Mucosa of gallbladder (tissue), 1 donor: ENCODE data around the gene GPR37L1. TPM values are rescaled to one million over a fixed set of nuclear protein-coding genes. Genes with fewer than 3 reads are reported as not detected.
"Not testable (repeated sequence)": the region's sequence is repeated elsewhere in the genome, so short reads cannot be mapped to it uniquely, and the experiment has no call there.

ENCODE experiments used
- DNase-seq: peaks from one replicate; pipeline ENCODE4 v3.0.0-alpha.2; 2020; ENCODE audit warnings: low spot score
- total RNA-seq: library from RNA; stranded (reverse); gene quantifications from one replicate; pipeline ENCODE4 v1.2.1, GENCODE V29; 2021
- donor health status: DM: no; HTN: no; CAD: no.

GPR37L1 gene
- total RNA-seq, 1 donor from 2014 or later, result 0.14 TPM

DNA sequence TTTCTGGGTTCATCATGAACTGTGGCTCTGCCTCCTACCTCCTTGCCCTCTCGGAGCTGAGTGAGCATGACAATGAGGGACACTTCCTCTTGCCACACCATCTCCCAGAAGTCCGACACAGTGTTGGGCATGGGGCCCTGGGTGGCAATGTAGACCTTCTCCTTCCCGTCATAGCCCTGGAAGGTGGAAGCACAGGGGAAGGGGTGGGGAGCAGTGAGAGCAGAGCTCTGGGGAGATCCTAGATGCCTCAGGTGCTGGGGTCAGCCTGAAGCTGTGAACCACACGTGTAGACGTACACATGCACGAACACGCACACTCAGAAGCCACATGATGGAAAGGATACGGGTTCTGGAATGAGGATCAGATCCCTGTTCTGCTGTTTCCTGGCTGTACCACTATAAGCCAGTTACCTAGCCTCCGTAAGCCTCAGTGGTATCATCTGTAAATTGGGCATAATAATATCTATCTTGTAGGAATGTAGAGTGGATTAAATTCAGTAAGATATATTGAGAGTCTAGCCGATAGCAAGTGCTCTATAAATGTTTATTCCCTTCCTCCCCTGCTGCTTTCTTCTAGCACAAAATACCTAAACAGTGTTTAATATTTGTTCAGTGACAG lies 31.5 kb downstream of the GPR37L1 start:
- DNase-seq, result no peak

DNA sequence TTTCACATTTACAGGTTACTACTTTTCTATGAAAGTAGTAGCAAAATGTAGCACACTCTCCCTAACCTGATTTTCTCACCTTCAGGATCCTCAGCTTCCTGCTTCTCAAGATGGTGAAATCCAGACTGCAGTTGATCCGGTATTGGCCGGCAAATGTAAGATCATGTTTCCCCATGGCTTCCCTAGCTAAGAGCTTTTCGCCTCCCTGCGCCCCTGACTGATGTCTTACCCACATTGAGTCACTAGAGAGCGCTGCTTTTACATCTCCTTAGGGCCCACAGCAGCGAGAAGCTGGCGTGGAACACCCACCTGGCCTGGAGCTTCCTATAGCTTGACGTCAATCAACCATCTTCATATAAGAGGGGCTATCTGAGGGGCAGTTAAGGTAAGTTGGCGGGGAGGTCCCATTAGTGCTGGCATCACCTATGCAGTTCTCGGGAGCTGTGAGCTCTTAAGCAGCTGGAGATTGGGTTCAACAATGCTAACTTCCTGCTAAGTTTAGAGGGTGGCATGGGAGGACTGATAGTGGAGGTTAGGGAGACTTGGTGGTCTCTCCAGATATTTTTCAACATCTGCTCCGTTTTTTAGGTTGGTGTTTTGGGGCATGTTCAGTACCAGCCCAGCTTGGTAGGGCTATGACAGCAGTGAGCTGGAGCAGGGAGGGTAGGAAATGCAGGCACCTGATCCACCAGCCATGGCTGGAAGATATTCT lies 32.2 kb downstream of the GPR37L1 start:
- DNase-seq, result peak; percentile 61

DNA sequence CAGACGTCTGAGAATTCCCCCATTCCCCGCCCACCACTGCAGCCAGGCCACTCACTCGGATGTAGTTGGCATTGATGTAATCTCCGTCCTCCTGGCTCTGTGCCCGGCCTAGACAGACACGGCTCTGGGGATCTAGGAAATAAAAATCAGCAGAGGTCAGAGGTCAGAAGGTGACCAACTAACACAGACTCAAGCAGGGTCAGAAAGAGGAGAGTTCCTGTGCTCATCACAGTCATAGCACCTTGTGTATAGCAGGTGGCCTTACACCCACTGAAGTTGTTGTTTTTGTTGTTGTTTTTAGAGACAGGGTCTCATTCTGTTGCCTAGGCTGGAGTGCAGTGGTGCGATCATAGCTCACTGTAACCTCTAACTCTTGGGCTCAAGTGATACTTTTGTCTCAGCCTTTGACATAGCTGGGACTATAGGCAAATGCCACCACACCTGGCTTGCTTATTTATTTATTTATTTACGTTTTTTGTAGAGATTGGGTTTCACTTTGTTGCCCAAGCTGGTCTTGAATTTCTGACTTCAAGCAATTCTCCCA lies 32.8 kb downstream of the GPR37L1 start:
- peak; percentile 75 for DNase-seq

DNA sequence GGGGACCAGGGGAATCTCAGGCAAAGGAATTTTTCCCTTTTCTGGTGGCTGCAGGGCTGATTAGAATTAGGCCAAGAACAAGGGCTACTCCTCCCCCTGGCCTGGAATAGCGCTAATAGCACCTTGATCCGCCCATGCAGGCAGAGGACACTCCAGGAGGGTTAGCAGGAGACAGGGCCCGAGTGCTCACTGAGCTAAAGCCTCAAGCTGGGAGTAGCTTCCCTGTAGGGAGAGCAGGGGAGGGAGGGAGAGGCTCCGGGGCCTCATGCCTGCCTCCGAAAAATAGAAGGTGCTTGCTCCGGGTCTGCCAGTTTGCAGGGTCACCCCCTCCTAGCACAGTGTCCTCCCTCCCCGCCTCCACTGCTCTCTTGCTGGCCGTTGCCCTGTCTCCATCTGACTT lies 33.9 kb downstream of the GPR37L1 start:
- no peak for DNase-seq

DNA sequence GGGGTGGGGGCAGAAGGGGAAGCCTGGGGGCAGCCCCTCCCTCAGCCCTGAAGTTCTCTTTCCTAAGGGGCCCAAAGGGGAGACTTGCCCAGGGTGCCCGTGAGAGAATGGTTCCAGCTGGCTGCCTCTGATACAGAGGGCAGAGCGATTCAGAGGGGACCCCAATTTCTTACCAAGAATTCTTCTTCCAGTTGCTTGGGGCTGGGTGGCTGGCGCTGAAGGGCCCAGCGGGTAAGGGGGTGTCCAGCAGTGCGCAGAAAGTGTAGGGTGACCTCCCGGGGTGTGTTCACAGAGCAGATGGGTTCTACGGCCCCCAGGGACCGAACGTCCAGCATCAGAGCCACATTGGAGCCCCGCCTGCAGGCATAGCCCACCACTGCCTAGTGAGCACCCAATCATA lies 35.2 kb downstream of the GPR37L1 start:
- DNase-seq, result no peak

DNA sequence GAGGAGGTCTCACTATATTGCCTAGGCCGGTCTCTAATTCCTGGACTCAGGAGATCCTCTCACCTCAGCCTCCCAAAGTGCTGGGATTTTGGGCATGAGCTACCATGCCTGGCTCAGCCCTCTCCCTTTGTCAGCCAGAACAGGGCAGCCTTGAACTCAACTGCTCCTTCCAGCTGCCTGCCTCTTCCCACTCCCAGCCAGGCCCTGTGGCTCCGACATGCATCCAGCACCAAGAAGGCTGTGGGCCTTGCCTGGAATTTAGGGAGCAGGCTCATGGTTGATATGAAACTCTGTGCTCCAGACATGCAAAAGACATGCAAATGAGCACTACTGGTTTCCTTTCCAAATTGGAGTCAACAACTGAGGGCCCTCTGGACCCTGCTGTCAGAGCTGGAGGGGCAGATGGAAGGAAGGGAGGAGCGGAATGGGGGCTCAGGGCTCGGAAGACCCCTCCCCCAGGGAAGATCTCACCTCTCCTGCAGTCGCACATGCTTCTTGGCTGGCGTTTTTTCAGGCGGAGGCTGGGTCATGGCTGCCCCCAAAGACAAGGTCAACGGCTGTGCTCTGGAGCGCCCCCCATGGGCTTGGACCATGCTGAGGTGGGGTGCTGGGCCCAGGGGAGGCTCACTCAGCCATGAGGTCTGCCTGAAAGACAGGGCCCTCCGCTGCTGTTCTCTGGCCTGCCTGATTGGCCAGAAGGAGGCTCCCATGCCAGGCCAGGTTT lies 36.3 kb downstream of the GPR37L1 start:
- no peak for DNase-seq

DNA sequence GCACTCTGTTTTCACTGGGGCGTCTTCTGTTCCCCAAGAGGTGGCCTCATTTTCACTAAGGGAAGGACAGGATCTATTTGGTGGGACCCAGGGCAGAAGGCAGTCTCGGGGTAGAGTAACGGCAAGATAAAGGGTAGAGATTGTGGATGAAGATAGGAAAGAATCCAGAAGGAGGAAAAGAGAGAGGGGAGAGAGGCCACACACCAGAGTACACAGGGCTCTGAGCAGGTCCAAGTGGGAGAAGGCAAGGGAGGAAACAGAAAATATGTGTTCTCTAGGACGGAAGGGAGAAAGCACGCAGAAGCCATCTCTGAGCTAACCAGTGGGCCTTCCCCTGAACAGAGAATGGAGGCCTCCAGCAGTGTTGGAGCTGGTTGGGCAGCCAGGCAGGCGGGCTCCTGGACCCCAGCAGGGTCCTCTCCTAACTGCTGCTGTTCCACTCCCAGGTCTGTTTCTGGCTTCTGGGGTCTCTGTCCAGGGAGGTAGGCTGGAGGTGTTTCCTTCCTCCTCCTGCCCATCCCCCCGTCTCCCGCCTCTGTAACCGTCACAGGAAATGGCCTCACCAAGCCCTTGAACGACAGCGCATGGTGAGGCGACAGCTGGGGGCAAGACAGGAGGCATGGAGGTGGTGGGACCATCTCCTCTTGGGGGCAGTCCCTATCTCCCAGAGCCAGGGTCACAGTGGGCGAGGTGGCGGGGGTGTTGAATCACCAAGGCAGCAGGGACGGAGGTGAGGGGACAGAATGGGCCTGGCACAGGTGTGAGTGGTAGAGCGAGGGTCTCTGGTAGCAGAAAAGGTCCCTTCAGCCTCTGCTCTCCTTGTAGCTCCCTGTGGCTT lies 37.0 kb downstream of the GPR37L1 start:
- no peak for DNase-seq

DNA sequence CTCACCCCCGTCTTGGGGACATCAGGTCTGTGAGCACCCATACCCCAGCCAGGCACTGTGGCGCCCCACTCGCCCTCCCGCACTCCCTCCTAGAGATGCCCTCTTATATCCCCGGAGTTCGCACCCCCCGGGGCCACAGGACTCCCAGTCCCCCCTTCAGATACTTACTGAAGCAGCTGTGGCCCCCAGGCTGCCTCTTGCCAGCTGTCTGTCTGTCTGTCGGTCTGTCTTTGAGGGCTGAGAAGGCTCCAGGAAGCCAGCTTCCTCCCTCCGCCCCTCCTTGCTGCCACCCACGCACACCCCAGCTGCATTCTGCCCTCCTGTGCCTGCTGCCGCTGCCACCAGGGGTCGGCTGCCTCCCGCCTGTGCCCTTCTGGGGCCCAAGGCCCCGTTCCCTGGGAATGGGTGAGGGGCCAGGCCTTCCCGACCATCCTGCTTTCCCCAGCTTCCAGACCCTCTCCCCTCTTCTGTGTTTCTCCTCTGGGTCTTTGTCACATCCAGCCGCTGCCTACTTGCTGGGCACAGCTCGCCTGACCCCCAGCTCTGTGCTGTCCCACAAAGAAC lies 37.7 kb downstream of the GPR37L1 start, which contains the start of gene PTPN7:
Gene PTPN7, minus strand, starts transcription at position 226 of the 564 bp plus-strand sequence. CDS start 1,200 bp downstream, outside the sequence.
- no peak for DNase-seq

DNA sequence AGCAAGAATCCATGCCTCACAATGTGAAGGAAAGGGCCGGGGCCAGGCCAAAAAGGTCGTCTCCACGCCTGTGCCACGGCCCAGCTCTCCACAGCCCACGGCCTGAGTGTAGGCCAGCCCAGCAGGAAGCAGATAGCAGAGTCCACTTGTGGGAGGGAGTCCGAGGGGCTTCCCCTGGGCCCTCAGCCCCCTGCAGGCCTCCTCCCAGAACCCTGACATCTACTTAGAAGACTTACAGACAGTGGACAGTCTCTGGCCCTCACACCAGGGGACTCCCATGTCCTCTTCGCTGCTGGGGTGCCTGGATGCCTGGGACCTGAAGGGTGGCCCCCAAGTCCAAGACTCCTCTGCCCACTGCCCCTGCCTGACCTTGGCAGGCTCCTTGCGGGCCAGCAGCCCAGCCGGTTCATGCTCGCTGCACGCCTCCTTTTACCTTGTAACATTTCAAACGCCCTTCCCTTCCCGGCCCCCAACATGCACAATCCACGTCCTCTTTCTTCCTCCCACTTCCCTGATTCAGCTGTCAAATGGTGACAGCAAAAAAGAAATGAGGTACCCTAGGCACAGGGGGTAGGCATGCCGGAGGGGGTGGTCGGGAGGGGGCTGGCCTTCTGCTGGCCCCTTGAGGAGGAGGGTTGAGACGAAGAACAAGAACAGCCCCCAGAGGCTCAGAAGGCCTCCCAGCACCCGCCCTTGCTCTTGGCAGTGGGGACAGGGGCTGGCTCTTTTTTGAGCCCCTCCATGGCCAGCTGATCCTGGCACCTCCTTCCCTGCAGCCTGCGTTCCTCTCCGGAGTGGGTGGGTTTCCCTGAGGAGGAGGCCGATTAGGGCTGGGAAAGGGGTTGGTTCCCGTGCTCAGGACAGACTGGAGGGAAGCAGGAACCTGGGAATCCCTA lies 38.7 kb downstream of the GPR37L1 start:
- no peak for DNase-seq

DNA sequence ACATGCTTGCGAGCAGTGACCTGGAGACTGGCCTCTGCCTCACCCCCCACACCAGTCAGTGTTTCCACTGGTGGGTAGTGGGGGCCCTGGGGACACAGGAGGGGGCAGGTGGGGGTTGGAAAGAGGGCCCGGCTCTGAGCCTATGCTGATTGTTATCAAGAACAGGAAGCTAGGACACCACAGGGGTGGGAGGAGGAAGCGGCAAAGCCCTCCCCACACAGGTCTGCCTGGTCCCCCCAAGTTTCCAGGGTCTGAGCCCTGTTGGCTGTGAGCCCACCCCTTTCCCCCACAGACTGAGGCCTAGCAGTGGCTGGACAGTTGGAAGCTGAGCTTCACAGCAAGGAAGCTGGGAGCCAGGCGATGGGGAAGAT lies 39.3 kb downstream of the GPR37L1 start:
- no peak for DNase-seq

DNA sequence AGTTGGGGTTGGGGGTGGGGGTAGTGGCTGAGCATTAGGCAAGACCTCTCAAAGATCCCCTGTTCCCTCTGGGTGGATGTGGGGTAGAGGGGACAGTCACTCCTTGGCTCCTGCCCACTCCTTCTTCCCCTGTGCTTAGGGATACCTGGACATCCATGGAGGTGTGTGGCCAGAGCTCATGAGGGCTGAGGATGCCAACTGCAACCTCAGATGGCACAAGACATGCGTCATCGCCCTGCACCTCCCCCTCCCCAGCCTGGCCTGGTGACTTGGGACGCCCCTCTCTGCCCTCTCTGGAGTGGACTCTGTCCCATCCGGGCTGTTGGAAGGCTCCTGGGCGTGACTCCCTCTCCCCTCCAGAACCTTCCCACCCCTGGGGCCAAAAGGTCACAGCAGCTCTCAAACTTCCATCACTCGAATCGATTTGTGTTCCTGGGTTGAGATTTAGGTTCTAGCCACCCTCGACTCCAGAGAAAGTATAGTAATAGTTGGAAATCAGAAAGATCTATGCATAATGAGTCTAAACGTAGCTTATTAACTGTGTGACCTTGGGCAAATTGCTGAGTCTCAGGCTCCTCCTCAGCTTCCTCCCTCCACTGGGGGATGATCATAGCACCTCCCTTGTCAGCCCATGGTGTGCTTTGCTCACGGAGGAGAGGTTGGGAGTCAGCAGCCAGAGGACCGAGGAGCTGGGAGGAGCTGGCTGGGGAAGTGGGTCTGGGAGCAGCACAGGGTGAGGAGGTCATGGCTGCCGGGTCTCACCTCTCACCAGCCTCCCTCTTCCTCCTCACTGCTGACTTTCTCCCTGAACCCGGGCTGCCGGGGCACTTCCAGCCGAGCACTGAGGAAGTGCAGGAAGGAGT lies 39.9 kb downstream of the GPR37L1 start:
- DNase-seq, result no peak

DNA sequence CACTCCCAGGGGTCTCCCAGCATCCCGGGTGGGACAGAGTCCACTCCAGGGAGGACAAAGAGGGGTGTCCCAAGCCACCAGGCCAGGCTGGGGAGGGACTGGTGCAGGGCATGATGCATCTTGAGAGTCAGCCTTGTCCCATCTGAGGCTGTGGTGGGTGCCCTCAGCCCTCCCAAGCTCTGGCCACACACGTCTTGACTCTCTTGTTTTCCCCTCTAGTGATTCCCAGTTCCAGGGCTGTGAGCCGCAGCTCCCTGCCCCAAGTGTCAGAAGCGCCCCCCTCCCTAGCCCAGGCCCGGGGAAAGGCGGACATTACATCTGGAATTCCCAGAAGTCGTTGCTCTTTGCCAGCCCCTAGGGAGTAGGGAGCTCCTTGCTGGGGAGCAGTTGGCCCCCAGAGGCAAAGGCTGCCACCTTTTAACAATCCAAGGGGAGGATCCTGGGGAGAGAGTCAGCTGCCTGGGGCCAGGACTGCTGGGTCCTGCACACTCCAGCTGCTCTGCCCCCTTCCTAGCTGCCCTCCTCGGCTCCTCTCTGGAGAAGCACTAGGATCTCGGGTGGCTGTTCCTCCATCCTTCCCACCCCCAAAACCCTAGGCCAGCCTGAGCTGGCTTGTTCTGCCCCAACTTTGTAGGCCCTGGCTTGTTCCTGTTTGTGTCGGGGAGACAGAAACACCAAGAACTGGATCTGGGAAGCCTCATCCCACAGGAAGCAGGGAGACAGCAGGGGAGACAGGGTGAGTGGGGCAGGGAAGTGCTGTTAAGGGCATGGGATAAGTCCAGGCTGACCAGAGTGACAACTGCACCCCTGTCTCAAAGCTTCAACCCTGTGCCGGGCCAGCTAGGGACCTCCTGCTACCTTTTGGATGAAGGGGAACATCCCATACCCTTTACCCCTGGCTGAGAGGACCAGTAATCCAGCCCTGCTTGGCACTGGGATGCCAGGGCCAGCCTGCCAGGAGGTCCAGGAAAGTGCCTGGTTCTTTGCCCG lies 40.9 kb downstream of the GPR37L1 start:
- no peak for DNase-seq

DNA sequence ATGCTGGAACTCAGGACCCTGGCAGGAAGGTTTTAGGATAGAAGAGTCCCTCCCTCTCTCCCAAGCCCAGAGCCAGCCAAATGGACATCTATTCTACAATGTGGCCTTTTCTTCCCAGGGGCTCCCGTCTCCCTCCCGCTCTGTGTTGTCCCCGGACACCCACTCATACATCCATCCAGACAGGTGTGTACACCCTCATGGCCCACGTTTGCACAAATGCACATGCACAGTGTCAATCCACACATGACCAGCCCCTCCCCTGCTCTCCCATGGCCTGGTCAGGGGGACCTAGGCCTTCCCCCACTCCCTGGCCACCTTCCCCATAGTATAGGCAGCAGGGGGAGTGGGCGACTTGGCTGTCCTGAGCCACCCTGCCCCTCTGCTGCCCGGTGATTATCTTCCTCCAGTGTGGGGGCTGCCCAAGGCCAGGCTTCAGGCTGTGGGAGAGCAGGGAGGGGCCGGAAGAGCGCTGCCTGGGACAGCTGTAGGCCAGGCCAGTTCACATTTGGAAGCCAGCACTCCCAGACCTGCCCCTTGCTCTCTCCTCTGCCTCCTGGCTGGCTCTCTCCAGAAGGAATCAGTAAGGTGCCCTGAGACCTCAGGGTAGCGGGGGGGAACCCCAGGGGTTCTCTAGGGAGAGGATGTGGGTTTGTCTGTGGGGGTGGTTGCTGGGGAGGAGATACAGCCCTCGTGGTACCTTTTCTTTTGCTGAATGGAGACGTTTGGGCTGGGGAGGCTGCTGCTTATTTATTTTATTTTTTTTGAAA lies 41.7 kb downstream of the GPR37L1 start:
- no peak for DNase-seq

DNA sequence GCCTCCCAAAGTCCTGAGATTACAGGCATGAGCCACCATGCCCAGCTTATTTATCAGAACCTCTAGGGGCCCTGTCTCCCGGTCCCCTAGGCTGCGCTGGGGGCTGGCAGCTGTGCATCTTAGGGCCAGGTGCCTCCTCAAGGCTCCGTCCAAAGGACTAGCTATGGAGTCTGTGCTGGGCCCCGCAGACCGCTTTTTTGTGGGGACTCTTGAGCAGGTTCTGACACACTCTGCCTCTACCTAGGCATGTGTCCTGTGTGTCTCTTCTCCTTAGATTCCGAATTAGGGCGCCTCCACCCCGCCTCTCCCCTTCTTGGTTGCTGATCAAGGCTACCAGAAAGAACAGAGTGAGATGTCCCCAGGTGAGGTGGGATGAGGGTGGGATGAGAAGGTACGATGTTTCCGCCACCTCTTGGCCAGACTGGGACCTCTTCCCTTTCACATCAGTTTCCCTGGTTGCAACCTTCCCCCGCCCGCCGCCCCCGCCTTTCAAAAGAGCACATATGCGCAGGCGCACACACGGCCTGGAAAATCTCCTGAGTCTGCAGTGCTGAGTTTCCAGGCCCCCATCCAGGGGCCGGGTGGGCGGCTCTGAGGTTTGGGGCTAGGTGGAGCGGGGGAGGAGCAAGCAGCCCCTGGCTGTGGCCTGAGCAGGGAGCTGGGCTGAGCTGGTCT lies 42.7 kb downstream of the GPR37L1 start:
- no peak for DNase-seq

DNA sequence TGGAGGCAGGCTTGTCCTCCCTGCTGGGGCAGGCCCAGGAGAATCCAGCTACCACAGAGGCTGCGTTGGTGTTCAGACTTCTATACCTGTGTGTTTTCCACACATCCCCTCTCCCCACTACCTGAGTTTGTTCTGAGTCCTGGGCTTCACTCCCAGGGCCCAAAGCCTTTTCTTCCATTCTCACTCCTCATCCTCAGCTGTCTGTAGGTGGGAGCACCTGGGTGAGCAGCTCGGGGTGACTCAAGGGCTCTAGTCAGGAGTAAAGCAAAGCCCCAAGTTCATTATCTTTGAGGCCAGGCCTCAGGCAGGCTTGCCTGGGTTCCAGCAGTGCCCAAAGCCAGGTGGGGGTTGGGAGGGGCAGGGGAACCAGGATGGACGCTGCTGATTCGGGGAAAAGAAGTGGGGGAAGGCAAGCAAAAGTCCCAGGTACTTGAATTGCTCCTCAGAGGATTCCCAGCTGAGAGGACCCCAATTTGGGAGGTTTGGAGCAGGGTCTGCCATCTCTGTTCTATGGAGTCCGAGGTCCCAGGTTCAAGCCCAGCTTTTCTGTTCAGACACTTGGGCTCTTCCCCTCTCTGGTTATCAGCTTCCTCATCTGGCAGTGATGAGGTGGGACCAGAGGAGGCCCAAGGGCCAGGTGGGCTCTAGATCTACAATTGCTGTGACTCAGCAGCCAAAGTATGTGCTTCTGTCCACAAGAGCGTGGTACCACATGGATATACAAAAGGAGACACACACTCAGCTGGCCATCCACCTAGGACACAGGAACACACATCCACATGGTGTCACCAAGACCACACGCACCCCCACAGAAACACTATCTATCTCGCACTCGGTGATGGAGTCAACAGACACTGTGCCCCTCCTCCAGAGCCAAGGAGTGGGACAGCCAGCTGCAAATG lies 43.5 kb downstream of the GPR37L1 start:
- DNase-seq, result no peak

DNA sequence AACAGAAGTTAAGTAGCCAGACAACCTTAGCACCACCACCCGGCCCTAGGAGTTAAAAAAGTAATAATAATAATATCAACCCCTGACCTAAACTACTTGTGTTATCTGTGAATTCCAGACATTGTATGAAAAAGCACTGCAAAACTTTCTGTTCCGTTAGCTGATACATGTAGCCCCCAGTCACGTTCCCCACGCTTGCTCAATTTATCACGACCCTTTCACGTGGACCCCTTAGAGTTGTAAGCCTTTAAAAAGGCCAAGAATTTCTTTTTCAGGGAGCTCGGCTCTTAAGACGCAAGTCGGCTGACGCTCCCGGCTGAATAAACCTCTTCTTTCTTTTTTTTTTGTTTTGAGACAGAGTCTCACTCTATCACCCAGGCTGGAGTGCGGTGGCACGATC lies 44.3 kb downstream of the GPR37L1 start:
- not testable (repeated sequence) for DNase-seq
